CD14-positive monocyte (primary cell): Measurements from ENCODE around the gene SPN. TPM values are rescaled to one million over a fixed set of nuclear protein-coding genes. Genes with fewer than 3 reads are reported as not detected.
"Not testable (repeated sequence)": the region's sequence is repeated elsewhere in the genome, so short reads cannot be mapped to it uniquely, and the experiment has no call there.

ENCODE experiments used
- DNase-seq, 3 donors: peaks; one replicate each; pipeline ENCODE4 v3.0.0-alpha.2; 2011 to 2022
- H2AFZ ChIP-seq: 2 replicates; pipeline ENCODE4 v1.6.0; 2012; ENCODE audit warnings: mild to moderate bottlenecking, low read depth, low read length, inconsistent platforms; ENCODE audit not compliant: insufficient read depth, poor library complexity, severe bottlenecking
- H3K27ac ChIP-seq, 2 donors: 1 replicate in 1 of 2; 2 replicates in 1 of 2; pipeline ENCODE4 v1.5.1; 2012 to 2013; ENCODE audit warnings: low read length in 2 of 2, control low read depth in 1 of 2, inconsistent platforms in 1 of 2, low read depth in 1 of 2, mild to moderate bottlenecking in 1 of 2
- H3K27me3 ChIP-seq, 2 donors: one replicate each; pipeline versions ENCODE4 v1.6.0 to v1.6.1; 2011 to 2013; ENCODE audit warnings: low read length in 2 of 2; ENCODE audit not compliant: control insufficient read depth in 2 of 2, insufficient read depth in 2 of 2
- H3K36me3 ChIP-seq, 2 donors: replicated peaks in 1 of 2; 1 replicate in 1 of 2; 2 replicates in 1 of 2; pipeline versions ENCODE4 v1.5.1 to v1.6.1; 2012 to 2013; ENCODE audit warnings: low read length in 2 of 2, control low read depth in 1 of 2, inconsistent platforms in 1 of 2, mild to moderate bottlenecking in 1 of 2; ENCODE audit not compliant: insufficient read depth in 2 of 2, control insufficient read depth in 1 of 2
- H3K4me1 ChIP-seq, 2 donors: 1 replicate in 1 of 2; 2 replicates in 1 of 2; pipeline versions ENCODE4 v1.5.1 to v1.6.1; 2012 to 2013; ENCODE audit warnings: low read length in 2 of 2, control low read depth in 1 of 2, inconsistent platforms in 1 of 2, mild to moderate bottlenecking in 1 of 2, moderate library complexity in 1 of 2; ENCODE audit not compliant: insufficient read depth in 2 of 2, control insufficient read depth in 1 of 2
- H3K4me2 ChIP-seq: replicated peaks from 2 replicates; pipeline ENCODE3; 2012; ENCODE audit warnings: low read length, moderate library complexity, mild to moderate bottlenecking; ENCODE audit not compliant: poor library complexity, severe bottlenecking; ENCODE audit errors: extremely low read depth
- H3K4me3 ChIP-seq, 3 experiments: fragments of 200-600 bp in 1 of 3; sonication (generic) in 1 of 3; replicated peaks in 1 of 3; 1 replicate in 2 of 3; 2 replicates in 1 of 3; pipeline ENCODE4 v1.5.1; 2011 to 2013; ENCODE audit warnings: low read length in 3 of 3, mild to moderate bottlenecking in 3 of 3, control low read depth in 2 of 3, low read depth in 2 of 3, inconsistent platforms in 1 of 3, moderate library complexity in 1 of 3
- H3K79me2 ChIP-seq: 2 replicates; pipeline ENCODE4 v1.6.0; 2012; ENCODE audit warnings: mild to moderate bottlenecking, control low read depth, inconsistent platforms, low read length, moderate library complexity; ENCODE audit not compliant: insufficient read depth
- H3K9ac ChIP-seq: 2 replicates; pipeline ENCODE4 v1.6.0; 2017; ENCODE audit warnings: low read length, mild to moderate bottlenecking; ENCODE audit not compliant: insufficient read depth, poor library complexity, severe bottlenecking
- H3K9me3 ChIP-seq, 2 donors: replicated peaks in 1 of 2; 1 replicate in 1 of 2; 2 replicates in 1 of 2; pipeline versions ENCODE4 v1.5.1 to v1.6.1; 2012 to 2013; ENCODE audit warnings: low read length in 2 of 2, control low read depth in 1 of 2; ENCODE audit not compliant: control insufficient read depth in 1 of 2, insufficient read depth in 1 of 2
- H4K20me1 ChIP-seq: 2 replicates; pipeline ENCODE4 v1.6.0; 2012; ENCODE audit warnings: mild to moderate bottlenecking, low read length, control low read depth, moderate library complexity; ENCODE audit not compliant: insufficient read depth
- H3K27ac Mint-ChIP-seq, 7 donors: one replicate each; pipeline ENCODE4 v1.8.0; 2020; ENCODE audit warnings: mild to moderate bottlenecking in 7 of 7, mixed read lengths in 7 of 7, moderate library complexity in 6 of 7, inconsistent platforms in 2 of 7
- H3K27me3 Mint-ChIP-seq, 3 donors: one replicate each; pipeline ENCODE4 v1.8.0; 2021 to 2022; ENCODE audit warnings: low read depth in 3 of 3, mild to moderate bottlenecking in 3 of 3, mixed read lengths in 3 of 3, moderate library complexity in 3 of 3, inconsistent platforms in 1 of 3
- H3K36me3 Mint-ChIP-seq, 2 donors: one replicate each; pipeline ENCODE4 v1.8.0; 2020; ENCODE audit warnings: mixed read lengths in 2 of 2, inconsistent platforms in 1 of 2, mild to moderate bottlenecking in 1 of 2
- H3K4me1 Mint-ChIP-seq: one replicate; pipeline ENCODE4 v1.8.0; 2020; ENCODE audit warnings: mild to moderate bottlenecking, mixed read lengths
- H3K4me3 Mint-ChIP-seq, 2 donors: one replicate each; pipeline ENCODE4 v1.8.0; 2020; ENCODE audit warnings: mild to moderate bottlenecking in 2 of 2, mixed read lengths in 2 of 2, moderate library complexity in 1 of 2
- H3K9me3 Mint-ChIP-seq, 7 donors: one replicate each; pipeline ENCODE4 v1.8.0; 2020 to 2022; ENCODE audit warnings: mixed read lengths in 7 of 7, mild to moderate bottlenecking in 6 of 7, moderate library complexity in 6 of 7, inconsistent platforms in 2 of 7
- WGBS: methylation state at CpG from one replicate; pipeline ENCODE4 v1.1.5; 2013; ENCODE audit warnings: missing lambda C conversion rate; ENCODE audit not compliant: insufficient coverage; 5-methylcytosine and 5-hydroxymethylcytosine counted together
- intact Hi-C, 2 donors: fragments of 100-400 bp; cut with micrococcal nuclease; formaldehyde crosslinking; loops; one replicate each; pipeline versions ENCODE4 v1.15.0 to v1.15.1; 2023
- polyA plus RNA-seq, 3 donors: library from polyadenylated mRNA; depleted of rRNA in 1 of 3; unstranded in 2 of 3; stranded (reverse) in 1 of 3; fragments of 300-500 nt in 2 of 3; fragments of >200 nt in 1 of 3; fragmentation: Illumina TruSeq in 2 of 3; gene quantifications; 1 replicate in 2 of 3; 2 replicates in 1 of 3; pipeline ENCODE4 v1.2.3, GENCODE V29; 2012 to 2021
- TF ChIP-seq, protein P1 (sequence below): fragments of 200-600 bp; IDR thresholded peaks from one replicate; pipeline ENCODE4 v1.8.0; 2022; ENCODE audit warnings: antibody characterized with exemption, mild to moderate bottlenecking

Gene SPN
- polyA plus RNA-seq, 3 donors = 42.4 to 71.0 (median 46.6) TPM

DNA sequence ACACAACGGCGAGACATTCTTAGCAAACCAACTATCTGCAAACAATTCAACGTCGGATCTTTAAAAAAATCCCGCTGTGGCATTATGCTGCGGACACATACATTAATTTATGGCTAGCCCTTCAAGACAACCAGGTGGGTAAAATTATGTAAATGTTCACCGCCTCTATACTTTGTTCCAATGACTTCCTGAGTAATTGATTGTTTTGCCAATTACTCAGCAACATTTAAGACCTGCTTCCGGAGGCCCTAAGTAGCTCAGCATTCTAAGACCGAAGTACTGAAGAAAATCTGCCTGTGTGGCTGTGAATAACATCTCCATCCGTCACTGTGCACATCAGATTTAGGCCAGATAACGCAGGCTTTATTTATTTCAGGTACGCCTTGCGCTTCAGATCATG, 39.2 kb downstream of the SPN start:
- Histone ChIP-seq H3K79me2 (no peaks in the 10 kb centered on the region), H3K4me2 (no peak overlapping the region), H3K9ac (no peak overlapping the region), H3K4me1 (peaks cover 7 to 19% of the 10 kb centered on the region in 2 donors), H3K27me3 (peaks cover 0 to 6% of the 10 kb centered on the region in 2 donors), H2AFZ (peak overlapping the region; percentile 59), H3K4me3 (no peak overlapping the region), H3K9me3 (peaks cover 8 to 18% of the 10 kb centered on the region in 2 donors), H4K20me1 (no peaks in the 10 kb centered on the region), H3K36me3 (no peaks in the 10 kb centered on the region), H3K27ac (no peak overlapping the region)
- Mint-ChIP-seq H3K27ac (peak overlapping the region in 1 of 7 donors; percentile 37), H3K4me3 (peak overlapping the region in 1 of 2 donors; percentile 61), H3K9me3 (peaks cover 8 to 25% (median 19%) of the 10 kb centered on the region in 7 donors), H3K36me3 (no peaks in the 10 kb centered on the region), H3K27me3 (peaks cover 19 to 27% (median 25%) of the 10 kb centered on the region in 3 donors), H3K4me1 (peaks cover 23% of the 10 kb centered on the region)
- intact Hi-C loops = loop anchor here in 1 of 2 donors (5.0 kb wide), 1 partner anchor 115 kb away; the partner anchor contains the start of gene PAGR1
- no peak for DNase-seq
- TF ChIP-seq, protein P1, sequence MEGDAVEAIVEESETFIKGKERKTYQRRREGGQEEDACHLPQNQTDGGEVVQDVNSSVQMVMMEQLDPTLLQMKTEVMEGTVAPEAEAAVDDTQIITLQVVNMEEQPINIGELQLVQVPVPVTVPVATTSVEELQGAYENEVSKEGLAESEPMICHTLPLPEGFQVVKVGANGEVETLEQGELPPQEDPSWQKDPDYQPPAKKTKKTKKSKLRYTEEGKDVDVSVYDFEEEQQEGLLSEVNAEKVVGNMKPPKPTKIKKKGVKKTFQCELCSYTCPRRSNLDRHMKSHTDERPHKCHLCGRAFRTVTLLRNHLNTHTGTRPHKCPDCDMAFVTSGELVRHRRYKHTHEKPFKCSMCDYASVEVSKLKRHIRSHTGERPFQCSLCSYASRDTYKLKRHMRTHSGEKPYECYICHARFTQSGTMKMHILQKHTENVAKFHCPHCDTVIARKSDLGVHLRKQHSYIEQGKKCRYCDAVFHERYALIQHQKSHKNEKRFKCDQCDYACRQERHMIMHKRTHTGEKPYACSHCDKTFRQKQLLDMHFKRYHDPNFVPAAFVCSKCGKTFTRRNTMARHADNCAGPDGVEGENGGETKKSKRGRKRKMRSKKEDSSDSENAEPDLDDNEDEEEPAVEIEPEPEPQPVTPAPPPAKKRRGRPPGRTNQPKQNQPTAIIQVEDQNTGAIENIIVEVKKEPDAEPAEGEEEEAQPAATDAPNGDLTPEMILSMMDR = no peak
- WGBS = 13% methylated on average over 3 of the region's 13 CpGs

- H2AFZ ChIP-seq = no peak overlapping the region
- no peak for DNase-seq
- H4K20me1 ChIP-seq = no peaks in the 10 kb centered on the region
- Mint-ChIP-seq H3K27ac (peak overlapping the region in 1 of 7 donors; percentile 30), H3K9me3 (peaks cover 0 to 11% (median 5%) of the 10 kb centered on the region in 7 donors), H3K4me3 (no peak overlapping the region), H3K4me1 (peaks cover 25% of the 10 kb centered on the region), H3K36me3 (no peaks in the 10 kb centered on the region), H3K27me3 (peaks cover 19 to 27% (median 25%) of the 10 kb centered on the region in 3 donors)
- no CpG with 5 or more reads among the region's 2 CpGs for WGBS
- no peak overlapping the region for H3K4me2 ChIP-seq
- no peaks in the 10 kb centered on the region for H3K79me2 ChIP-seq
- no peaks in the 10 kb centered on the region for H3K9me3 ChIP-seq
- peaks cover 0 to 6% of the 10 kb centered on the region in 2 donors for H3K27me3 ChIP-seq
- H3K27ac ChIP-seq = no peak overlapping the region
- peaks cover 7 to 21% of the 10 kb centered on the region in 2 donors for H3K4me1 ChIP-seq
- no peak overlapping the region for H3K9ac ChIP-seq
- H3K4me3 ChIP-seq = no peak overlapping the region
- intact Hi-C loops = no loop called here
- TF ChIP-seq, protein P1 = no peak
- H3K36me3 ChIP-seq = no peaks in the 10 kb centered on the region
Observed at GRCh38 chr16:29705030-29705429, 42.0 kb downstream of the SPN start.

DNA sequence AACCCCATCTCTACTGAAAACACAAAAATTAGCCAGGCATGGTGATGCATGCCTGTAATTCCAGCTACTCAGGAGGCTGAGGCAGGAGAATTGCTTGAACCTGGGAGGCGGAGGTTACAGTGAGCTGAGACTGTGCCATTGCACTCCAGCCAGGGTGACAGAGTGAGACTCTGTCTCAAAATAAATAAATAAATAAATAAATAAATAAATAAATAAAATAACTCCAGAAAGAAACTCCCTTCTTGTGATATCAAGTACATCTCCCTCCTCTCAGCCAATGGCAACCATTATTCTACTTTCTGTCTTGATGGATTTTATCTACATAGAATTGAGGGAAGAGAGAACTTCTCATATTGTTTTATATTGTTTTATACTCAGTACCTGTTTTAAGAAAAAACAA, 44.1 kb downstream of the SPN start:
- H3K4me2 ChIP-seq, H3K4me3 ChIP-seq, DNase-seq, H3K27ac ChIP-seq, intact Hi-C loops, H3K79me2 ChIP-seq, H3K9ac ChIP-seq, H3K27me3 ChIP-seq, H3K4me3 Mint-ChIP-seq, H2AFZ ChIP-seq, H3K36me3 Mint-ChIP-seq, H3K27ac Mint-ChIP-seq, H3K36me3 ChIP-seq, H3K9me3 Mint-ChIP-seq, H4K20me1 ChIP-seq, H3K9me3 ChIP-seq: not testable (repeated sequence)
- peaks cover 31% of the 10 kb centered on the region for H3K4me1 Mint-ChIP-seq
- H3K27me3 Mint-ChIP-seq = peaks cover 12 to 16% (median 15%) of the 10 kb centered on the region in 3 donors
- peaks cover 21 to 26% of the 10 kb centered on the region in 2 donors for H3K4me1 ChIP-seq
- no CpG with 5 or more reads among the region's 1 CpG for WGBS
